DOHH2 (cell line): ENCODE measurements around the gene ZMIZ2.

Experiments
- EZH2phosphoT487 ChIP-seq: fragments of 200-600 bp; sonication (generic); IDR thresholded peaks from 2 replicates; pipeline ENCODE4 v1.6.1; 2017; ENCODE audit warnings: borderline replicate concordance, mild to moderate bottlenecking, antibody characterized with exemption, low read length, moderate library complexity, mixed read lengths
- TF ChIP-seq, protein P1 (sequence below): fragments of 200-600 bp; sonication (generic); IDR thresholded peaks from one replicate; pipeline ENCODE4 v1.5.1; 2014; ENCODE audit warnings: antibody characterized with exemption, mild to moderate bottlenecking, low read depth, low read length; ENCODE audit not compliant: poor library complexity, severe bottlenecking

DNA sequence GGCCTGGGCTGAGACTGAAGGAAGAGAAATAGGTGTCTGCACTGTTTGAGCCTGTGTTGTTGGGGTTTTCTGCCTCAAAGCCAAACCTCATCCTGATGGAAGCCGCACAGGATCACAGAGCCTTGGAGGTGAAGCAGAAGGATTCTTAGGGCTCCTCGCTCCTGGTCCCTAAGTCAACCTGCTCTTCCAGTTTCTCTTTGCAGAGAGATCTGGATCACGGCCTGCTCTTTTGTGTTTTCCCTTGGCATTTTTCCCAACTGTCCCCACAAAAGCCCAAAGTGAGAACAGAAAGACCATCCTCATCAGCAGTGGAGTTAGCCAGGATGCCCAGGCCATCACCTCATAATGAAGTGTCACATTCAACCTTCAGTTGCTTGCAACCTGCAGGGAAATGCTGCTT lies 27.6 kb downstream of the ZMIZ2 start:
- TF ChIP-seq, protein P1, sequence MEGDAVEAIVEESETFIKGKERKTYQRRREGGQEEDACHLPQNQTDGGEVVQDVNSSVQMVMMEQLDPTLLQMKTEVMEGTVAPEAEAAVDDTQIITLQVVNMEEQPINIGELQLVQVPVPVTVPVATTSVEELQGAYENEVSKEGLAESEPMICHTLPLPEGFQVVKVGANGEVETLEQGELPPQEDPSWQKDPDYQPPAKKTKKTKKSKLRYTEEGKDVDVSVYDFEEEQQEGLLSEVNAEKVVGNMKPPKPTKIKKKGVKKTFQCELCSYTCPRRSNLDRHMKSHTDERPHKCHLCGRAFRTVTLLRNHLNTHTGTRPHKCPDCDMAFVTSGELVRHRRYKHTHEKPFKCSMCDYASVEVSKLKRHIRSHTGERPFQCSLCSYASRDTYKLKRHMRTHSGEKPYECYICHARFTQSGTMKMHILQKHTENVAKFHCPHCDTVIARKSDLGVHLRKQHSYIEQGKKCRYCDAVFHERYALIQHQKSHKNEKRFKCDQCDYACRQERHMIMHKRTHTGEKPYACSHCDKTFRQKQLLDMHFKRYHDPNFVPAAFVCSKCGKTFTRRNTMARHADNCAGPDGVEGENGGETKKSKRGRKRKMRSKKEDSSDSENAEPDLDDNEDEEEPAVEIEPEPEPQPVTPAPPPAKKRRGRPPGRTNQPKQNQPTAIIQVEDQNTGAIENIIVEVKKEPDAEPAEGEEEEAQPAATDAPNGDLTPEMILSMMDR, result no peak
- no peak for TF ChIP-seq EZH2phosphoT487
